GM10847 (cell line): ENCODE data around the gene AGBL3.
A peak's percentile ranks its signal among the peaks of the same experiment; 100 is the strongest.

Experiments used
- POLR2A ChIP-seq: IDR thresholded peaks from 2 replicates; pipeline ENCODE4 v1.6.1; 2011; ENCODE audit not compliant: insufficient read length; ENCODE audit errors: extremely low read depth

AGBL3 gene

GRCh38 chr7:135162382-135163001 lies 176.2 kb downstream of the AGBL3 start:
- TF ChIP-seq POLR2A, result no peak

GRCh38 chr7:135164357-135165061 lies 178.2 kb downstream of the AGBL3 start:
- no peak for TF ChIP-seq POLR2A

- TF ChIP-seq POLR2A, result no peak
These were observed 179.6 kb downstream of the AGBL3 start for GRCh38 chr7:135165862-135166261.

- TF ChIP-seq POLR2A, result no peak
These were observed 180.2 kb downstream of the AGBL3 start for GRCh38 chr7:135166338-135166990.

GRCh38 chr7:135167365-135167917 lies 181.1 kb downstream of the AGBL3 start:
- no peak for TF ChIP-seq POLR2A

- no peak for TF ChIP-seq POLR2A
These were observed 181.7 kb downstream of the AGBL3 start for GRCh38 chr7:135168001-135168400.

- no peak for TF ChIP-seq POLR2A
These were observed 182.3 kb downstream of the AGBL3 start for GRCh38 chr7:135168489-135169140.

- no peak for TF ChIP-seq POLR2A
These were observed 183.0 kb downstream of the AGBL3 start for GRCh38 chr7:135169141-135169963.

GRCh38 chr7:135169964-135170273 lies 183.6 kb downstream of the AGBL3 start:
- TF ChIP-seq POLR2A, result no peak

GRCh38 chr7:135170274-135170997 lies 184.1 kb downstream of the AGBL3 start, which contains the start of gene CYREN:
CYREN (minus strand) TSS chr7:135170707; CDS start chr7:135168922, 1,785 bp downstream.
- peak; percentile 45 for TF ChIP-seq POLR2A

GRCh38 chr7:135174941-135175340 lies 188.6 kb downstream of the AGBL3 start:
- TF ChIP-seq POLR2A, result no peak

- no peak for TF ChIP-seq POLR2A
These were observed 189.6 kb downstream of the AGBL3 start for GRCh38 chr7:135175931-135176330.

GRCh38 chr7:135177028-135177696 lies 190.9 kb downstream of the AGBL3 start:
- no peak for TF ChIP-seq POLR2A
